GM19452 (cell line): ENCODE data around the gene LIMS2.

ENCODE experiments used
- ATAC-seq: cut with Tn5 transposase; IDR thresholded peaks from one replicate; pipeline ENCODE4 v1.9.1; 2021; ENCODE audit not compliant: unreplicated experiment

LIMS2 gene, protein sequence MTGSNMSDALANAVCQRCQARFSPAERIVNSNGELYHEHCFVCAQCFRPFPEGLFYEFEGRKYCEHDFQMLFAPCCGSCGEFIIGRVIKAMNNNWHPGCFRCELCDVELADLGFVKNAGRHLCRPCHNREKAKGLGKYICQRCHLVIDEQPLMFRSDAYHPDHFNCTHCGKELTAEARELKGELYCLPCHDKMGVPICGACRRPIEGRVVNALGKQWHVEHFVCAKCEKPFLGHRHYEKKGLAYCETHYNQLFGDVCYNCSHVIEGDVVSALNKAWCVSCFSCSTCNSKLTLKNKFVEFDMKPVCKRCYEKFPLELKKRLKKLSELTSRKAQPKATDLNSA

DNA sequence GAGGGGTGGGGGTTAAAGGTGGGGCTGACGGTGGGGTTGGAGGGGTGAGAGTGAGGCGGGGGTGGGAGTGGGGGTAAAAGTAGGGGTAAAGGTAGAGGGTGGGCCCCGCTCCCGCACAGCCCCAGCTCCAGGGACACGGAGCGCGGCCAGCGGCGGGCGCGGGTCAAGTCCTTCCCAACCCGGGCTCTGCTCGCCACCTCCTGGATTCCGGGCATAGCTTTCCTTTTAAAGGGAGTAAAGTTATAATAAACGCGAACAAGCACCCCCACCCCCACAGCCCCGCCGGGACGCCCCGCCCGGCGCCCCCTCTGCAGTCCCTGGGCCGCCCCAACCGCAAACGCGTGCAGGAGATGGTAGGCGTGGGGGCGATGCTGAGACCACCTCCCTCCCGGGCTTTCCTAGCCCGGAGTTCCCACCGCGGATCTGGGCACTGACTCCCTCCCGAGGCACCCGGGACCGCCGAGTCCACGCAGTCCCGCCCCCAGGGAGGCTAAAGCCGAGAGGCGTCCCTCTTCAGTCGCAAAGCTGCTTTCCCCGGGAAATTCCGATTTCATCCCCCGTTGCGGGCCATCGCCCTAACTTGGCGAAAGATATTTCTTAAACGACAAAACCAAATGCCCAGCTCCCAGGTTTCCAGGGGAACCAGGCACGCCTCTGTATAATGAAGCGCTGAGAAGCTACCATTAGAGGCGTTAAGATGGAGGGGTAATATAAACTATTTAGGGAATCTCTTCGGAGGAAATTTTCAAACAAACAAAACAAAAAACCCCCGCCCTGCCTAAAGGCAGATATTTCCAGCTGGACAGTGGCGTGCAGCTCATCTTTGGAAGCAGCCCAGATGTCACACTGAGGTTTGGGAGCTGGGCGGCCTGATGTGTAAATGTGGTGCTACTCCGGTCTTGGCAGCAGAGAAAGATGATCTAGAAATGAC is at the start of gene LIMS2:
Gene LIMS2, minus strand, starts transcription at position 200 of the 931 bp plus-strand sequence. CDS start 506 bp downstream, outside the sequence.
- no peak for ATAC-seq

- ATAC-seq = no peak
Measured at GRCh38 chr2:127722807-127723206, 47.5 kb upstream of the LIMS2 start.

DNA sequence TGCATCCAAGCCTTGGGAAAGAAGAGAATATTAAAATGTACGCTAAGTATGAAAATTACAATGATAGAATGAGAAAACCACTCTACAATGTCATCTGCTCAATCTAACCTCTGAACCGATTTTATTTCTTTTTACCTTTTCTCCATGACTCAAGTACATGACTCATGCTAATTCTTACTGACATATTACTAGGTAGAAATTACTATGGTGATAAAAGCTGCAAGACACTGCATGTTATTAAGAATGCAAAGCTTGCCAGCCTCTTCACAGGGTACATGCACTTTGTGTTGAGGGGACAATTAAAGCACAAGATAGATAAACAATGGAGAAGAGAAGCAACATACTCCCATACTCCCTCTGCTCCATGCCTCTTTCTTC is 46.6 kb upstream of the LIMS2 start:
- ATAC-seq = no peak

DNA sequence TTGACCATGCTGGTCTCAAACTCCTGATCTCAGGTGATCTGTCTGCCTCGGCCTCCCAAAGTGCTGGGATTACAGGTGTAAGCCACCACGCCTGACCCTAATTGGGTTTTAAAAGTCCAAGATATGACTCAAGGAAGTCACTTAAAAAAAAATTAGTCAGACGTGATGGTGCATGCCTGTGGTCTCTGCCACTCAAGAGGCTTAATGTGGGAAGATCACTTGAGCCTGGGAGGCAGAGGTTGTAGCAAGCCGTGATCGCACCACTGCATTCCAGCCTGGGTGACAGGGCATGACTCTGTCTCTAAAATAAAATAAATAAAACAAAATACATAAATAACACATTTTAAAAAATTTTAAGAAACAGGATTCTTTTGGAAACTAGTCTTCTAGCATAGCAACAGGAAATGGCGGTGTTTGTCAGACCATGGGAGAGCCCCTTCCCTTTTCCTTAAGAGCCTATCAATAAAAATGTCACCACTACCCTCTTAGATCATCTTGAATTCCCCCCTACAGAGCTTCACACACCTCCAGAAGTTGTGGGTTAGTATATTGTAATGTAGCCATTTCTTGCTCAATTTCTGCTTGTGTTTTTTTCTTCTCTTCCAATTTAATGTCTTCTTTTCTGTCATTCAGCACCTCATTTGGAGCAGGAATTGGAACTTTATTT is 46.1 kb upstream of the LIMS2 start:
- ATAC-seq = no peak

DNA sequence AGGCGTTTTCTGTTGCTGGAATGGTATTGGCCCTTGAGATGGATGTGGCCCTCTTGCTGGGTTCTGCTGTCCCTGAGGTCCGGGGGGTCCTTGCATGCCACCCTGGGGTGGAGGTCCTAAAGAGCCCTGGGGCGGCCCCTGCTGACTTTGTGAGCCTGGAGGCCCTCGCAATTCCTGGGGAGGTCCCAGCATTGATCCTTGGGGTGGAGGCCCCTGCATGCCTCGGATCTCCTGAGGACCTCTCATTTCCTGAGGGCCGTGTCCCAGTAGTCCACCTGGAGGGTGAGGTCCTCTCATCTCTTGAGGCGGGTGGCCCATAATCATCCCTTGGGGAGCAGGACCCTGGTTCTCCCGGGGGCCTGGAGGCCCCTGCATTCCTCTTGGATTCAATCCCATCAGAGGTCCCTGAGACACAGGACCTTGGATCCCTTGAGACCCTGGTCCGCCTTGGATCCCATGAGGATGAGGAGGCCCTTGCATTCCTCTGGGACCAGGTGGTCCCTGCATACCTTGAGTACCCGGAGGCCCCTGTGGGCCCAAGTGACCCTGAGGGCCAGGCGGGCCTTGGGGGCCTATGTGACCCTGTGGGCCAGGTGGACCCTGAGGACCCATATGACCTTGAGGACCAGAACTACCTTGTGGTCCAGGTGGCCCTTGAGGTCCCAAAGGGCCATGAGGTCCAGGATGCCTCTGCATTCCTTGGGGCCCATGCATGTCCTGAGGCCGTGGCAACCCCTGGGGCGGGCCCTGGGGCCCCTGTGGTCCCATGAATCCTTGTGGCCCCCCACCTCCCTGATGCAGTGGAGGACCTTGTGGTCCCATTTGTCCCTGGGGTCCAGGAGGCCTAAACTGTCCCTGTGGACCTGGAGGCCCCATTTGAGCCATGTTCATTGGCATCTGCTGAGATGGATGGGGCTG is 44.2 kb upstream of the LIMS2 start:
- ATAC-seq = no peak

- no peak for ATAC-seq
Measured at GRCh38 chr2:127718271-127718670, 42.9 kb upstream of the LIMS2 start.

GRCh38 chr2:127715778-127716449 is 40.6 kb upstream of the LIMS2 start:
- no peak for ATAC-seq

DNA sequence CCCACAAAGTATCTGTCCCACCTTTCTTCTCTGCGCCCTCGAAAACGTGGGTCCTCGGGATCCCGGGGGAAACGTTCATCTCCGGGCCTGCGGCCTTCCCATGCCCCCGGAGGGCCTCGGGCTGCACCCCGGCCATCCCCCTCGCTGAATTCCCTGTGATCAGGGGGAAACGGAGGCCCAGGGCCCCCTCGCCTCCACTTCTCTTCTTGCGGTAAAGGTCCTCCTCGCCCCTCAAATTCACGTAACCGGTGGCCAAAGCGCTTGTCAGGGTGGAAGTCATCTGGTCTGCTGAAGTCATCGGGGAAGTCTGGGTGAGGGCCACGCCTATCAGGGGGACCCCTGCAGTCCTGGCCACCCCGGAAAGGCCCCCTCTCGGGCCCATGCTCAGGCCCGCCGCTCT is 38.2 kb upstream of the LIMS2 start:
- no peak for ATAC-seq

DNA sequence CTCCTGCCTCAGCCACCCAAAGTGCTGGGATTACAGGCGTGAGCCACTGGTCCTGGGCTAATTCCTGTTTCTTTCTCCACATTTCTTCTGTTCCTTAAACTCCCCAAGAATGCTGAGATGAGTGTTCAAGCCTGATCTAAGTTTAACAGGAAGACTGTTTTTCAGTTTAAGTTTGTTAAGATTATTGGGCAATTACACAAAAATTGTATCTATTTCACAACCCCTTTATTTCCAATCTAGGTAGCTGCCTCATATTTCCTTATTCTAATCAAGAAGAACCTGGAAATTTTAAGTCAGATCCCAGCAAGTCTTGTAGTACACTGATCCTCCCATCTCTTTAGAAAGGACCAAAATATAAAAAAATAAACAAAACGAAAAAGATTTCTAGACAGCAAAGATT is 37.7 kb upstream of the LIMS2 start:
- no peak for ATAC-seq

GRCh38 chr2:127709336-127709735 is 34.0 kb upstream of the LIMS2 start:
- no peak for ATAC-seq

GRCh38 chr2:127707890-127708648 is 32.7 kb upstream of the LIMS2 start:
- ATAC-seq = no peak

DNA sequence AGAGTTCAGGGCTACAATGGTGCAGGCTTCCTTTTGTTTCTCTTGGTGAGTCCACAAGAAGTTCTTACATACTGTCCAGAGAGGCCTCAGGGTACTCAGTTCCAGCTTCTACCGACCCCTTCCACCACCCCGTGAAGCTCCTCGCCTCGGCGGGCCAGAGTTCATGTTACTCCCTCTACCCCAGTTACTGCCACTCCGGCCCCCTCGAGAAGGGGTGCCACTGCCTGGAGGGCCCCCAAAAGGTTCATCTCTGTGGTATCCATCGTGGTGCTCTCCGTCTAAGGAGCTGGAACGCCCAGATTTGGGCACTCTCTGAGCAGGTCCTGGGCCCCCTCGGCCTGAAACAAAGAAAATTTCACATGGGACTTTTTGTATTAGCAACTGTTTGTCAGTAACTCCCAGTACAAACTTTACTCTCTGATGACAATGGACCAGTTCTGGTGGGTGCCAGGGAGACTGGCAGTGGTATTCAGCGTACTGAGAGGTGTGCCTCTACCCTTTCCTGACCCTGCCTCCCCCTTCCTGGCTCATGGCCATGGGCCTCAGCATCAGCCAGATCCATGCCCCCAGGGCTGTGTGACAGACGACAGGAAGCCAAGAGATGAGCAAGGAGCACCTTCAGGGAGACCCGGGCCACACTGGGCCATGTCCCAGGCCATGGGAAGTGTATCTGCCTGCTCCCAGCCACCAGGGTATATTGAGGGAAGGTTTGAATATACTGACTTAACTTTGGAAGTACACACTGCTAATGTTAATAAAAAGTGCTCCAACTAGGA is 31.1 kb upstream of the LIMS2 start:
- no peak for ATAC-seq

- no peak for ATAC-seq
Measured at GRCh38 chr2:127705391-127706065, 30.2 kb upstream of the LIMS2 start.

DNA sequence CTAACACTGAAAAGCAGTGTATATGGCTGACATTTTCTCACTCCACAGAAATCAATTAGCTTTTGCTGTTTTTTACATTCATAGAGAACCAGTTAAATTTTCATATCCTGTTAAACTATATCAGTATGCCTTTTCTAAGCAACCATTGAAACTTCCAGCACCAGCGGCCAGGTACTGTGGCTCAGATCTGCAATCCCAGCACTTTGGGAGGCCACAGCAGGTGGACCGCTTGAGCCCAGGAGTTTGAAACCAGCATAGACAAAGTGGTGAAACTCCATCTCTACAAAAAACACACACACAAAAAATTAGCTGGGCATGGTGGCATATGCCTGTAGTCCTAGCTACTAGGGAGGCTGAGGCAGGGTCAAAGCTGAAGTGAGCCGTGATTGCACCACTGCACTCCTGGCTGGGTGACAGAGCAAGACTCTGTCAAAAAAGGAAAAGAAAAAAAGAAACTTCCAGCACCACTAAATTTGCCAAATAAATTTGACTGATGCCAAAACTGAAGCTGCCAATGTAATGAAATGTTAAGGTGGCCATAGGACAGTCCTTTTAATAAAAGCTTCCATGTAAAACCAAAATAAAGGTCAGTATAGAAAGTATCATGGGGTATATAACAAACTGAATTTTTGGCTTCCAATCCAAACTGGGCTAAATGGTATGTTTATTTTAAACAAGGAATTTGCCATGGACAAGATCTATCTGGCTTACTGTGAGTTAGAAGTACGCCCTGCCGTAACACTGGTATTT is 29.5 kb upstream of the LIMS2 start:
- no peak for ATAC-seq

- no peak for ATAC-seq
Measured at GRCh38 chr2:127703282-127703681, 28.0 kb upstream of the LIMS2 start.

DNA sequence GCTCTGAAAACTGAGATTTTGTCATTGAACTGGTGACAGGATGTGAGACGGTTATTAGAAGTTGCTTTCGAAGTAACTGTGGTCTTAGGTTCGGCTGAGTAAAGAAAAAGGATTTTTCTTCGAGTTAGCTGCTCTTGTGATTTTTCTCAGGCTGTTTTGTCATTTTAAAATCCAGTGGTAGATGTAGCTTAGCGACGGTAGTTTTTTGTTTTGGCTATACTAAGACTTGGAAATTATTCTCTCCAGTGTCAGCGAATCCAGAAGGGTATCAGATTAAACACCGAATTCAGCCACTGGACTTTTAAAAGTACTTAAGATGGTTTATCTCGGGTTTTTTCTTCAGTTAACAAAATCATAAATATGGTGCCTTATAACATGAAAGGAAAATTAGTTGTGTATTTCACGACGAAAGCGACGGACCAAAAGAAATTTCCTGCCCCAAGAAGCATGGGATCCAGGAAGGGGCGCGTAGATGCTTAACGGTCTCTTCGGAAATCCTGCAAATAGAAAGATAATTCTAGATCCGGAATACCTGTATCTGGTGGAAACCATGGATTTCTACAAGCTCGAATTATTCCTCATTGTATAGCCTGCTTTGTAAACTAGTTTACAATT is 27.2 kb upstream of the LIMS2 start:
- ATAC-seq = no peak
